ENCODE measurements around the gene TGM5. TPM values are rescaled to one million over a fixed set of nuclear protein-coding genes. Genes with fewer than 3 reads are reported as not detected.
A peak's percentile ranks its signal among the peaks of the same experiment; 100 is the strongest.

Gene TGM5
- total RNA-seq, 2 donors from 2014 or later, result not detected

GRCh38 chr15:43219929-43220928 is 46.5 kb downstream of the TGM5 start:
- Mint-ChIP-seq H3K27ac (no peak overlapping the region), H3K9me3 (no peaks in the 10 kb centered on the region), H3K4me1 (peaks cover 5% of the 10 kb centered on the region), H3K4me3 (no peak overlapping the region), H3K27me3 (ENCODE audit: insufficient read depth) (peaks cover 3% of the 10 kb centered on the region), H3K36me3 (ENCODE audit: low read depth) (no peaks in the 10 kb centered on the region)
- Histone ChIP-seq H3K27me3 (ENCODE audit: control insufficient read depth, insufficient read depth, low read length, poor library complexity, severe bottlenecking) (no peaks in the 10 kb centered on the region), H3K27ac (ENCODE audit: low read depth, low read length) (no peak overlapping the region), H3K4me1 (ENCODE audit: control insufficient read depth, insufficient read depth, low read length) (no peaks in the 10 kb centered on the region), H3K9ac (ENCODE audit: extremely low read depth, low read length, poor library complexity, severe bottlenecking) (no peak overlapping the region), H3K36me3 (ENCODE audit: control insufficient read depth, insufficient read depth, low read length) (no peaks in the 10 kb centered on the region), H3K4me3 (ENCODE audit: low read length) (no peak overlapping the region), H3K9me3 (ENCODE audit: control insufficient read depth, low read length) (no peaks in the 10 kb centered on the region)
- 93 to 96% methylated on average over 10 to 16 of the region's 16 CpGs for WGBS, 2 experiments (ENCODE audit: insufficient coverage in 1 of 2, insufficient read length in 1 of 2)
- no peak for DNase-seq
- TF ChIP-seq CTCF (conservative IDR thresholded peaks at IDR 0.05), result no peak

- no peak overlapping the region for H3K4me3 Mint-ChIP-seq
- H3K9me3 Mint-ChIP-seq, result no peaks in the 10 kb centered on the region
- no peaks in the 10 kb centered on the region for H3K36me3 ChIP-seq (ENCODE audit: control insufficient read depth, insufficient read depth, low read length)
- no peaks in the 10 kb centered on the region for H3K27me3 ChIP-seq (ENCODE audit: control insufficient read depth, insufficient read depth, low read length, poor library complexity, severe bottlenecking)
- H3K27ac Mint-ChIP-seq, result no peak overlapping the region
- TF ChIP-seq CTCF (conservative IDR thresholded peaks at IDR 0.05), result peak; percentile 82
- no peaks in the 10 kb centered on the region for H3K36me3 Mint-ChIP-seq (ENCODE audit: low read depth)
- H3K9me3 ChIP-seq (ENCODE audit: control insufficient read depth, low read length), result no peaks in the 10 kb centered on the region
- H3K27ac ChIP-seq (ENCODE audit: low read depth, low read length), result no peak overlapping the region
- 48 to 61% methylated on average over 6 to 12 of the region's 13 CpGs for WGBS, 2 experiments (ENCODE audit: insufficient coverage in 1 of 2, insufficient read length in 1 of 2)
- no peak overlapping the region for H3K4me3 ChIP-seq (ENCODE audit: low read length)
- DNase-seq, result peak; percentile 90
- H3K9ac ChIP-seq (ENCODE audit: extremely low read depth, low read length, poor library complexity, severe bottlenecking), result no peak overlapping the region
- H3K27me3 Mint-ChIP-seq (ENCODE audit: insufficient read depth), result no peaks in the 10 kb centered on the region
- no peaks in the 10 kb centered on the region for H3K4me1 ChIP-seq (ENCODE audit: control insufficient read depth, insufficient read depth, low read length)
- H3K4me1 Mint-ChIP-seq, result peaks cover 5% of the 10 kb centered on the region
Observed at GRCh38 chr15:43218908-43219706, 47.6 kb downstream of the TGM5 start.

GRCh38 chr15:43215961-43216360 is 50.8 kb downstream of the TGM5 start:
- TF ChIP-seq CTCF (conservative IDR thresholded peaks at IDR 0.05), result no peak
- WGBS, 2 experiments (ENCODE audit: insufficient coverage in 1 of 2, insufficient read length in 1 of 2), result 93 to 100% methylated on average over 6 to 7 of the region's 7 CpGs
- no peaks in the 10 kb centered on the region for H3K36me3 Mint-ChIP-seq (ENCODE audit: low read depth)
- Histone ChIP-seq H3K9me3 (ENCODE audit: control insufficient read depth, low read length) (no peaks in the 10 kb centered on the region), H3K9ac (ENCODE audit: extremely low read depth, low read length, poor library complexity, severe bottlenecking) (no peak overlapping the region), H3K36me3 (ENCODE audit: control insufficient read depth, insufficient read depth, low read length) (no peaks in the 10 kb centered on the region), H3K4me1 (ENCODE audit: control insufficient read depth, insufficient read depth, low read length) (no peaks in the 10 kb centered on the region), H3K4me3 (ENCODE audit: low read length) (no peak overlapping the region), H3K27me3 (ENCODE audit: control insufficient read depth, insufficient read depth, low read length, poor library complexity, severe bottlenecking) (no peaks in the 10 kb centered on the region), H3K27ac (ENCODE audit: low read depth, low read length) (no peak overlapping the region)
- H3K4me1 Mint-ChIP-seq, result peaks cover 5% of the 10 kb centered on the region
- no peak overlapping the region for H3K4me3 Mint-ChIP-seq
- no peak for DNase-seq
- no peak overlapping the region for H3K27ac Mint-ChIP-seq
- no peaks in the 10 kb centered on the region for H3K9me3 Mint-ChIP-seq
- no peaks in the 10 kb centered on the region for H3K27me3 Mint-ChIP-seq (ENCODE audit: insufficient read depth)

Data from endodermal cell (in vitro differentiated cells).